ENCODE data around the gene TM7SF3. TPM values are rescaled to one million over a fixed set of nuclear protein-coding genes. Genes with fewer than 3 reads are reported as not detected.

TM7SF3 gene
- total RNA-seq, 1 donor from 2014 or later: 67.8 TPM

- no peaks in the 10 kb centered on the region for H3K4me1 Mint-ChIP-seq
Measured at GRCh38 chr12:26989873-26990272, 24.3 kb downstream of the TM7SF3 start.

GRCh38 chr12:26988703-26989102, 25.5 kb downstream of the TM7SF3 start:
- no peaks in the 10 kb centered on the region for H3K27me3 Mint-ChIP-seq (ENCODE audit: low read depth)
- peaks cover 5% of the 10 kb centered on the region for H3K9me3 Mint-ChIP-seq
- H3K27ac Mint-ChIP-seq: no peak overlapping the region
- TF ChIP-seq CTCF (IDR thresholded peaks at IDR 0.05; ENCODE audit: unreplicated experiment): no peak
- no peak overlapping the region for H3K4me3 Mint-ChIP-seq
- H3K4me1 Mint-ChIP-seq: no peaks in the 10 kb centered on the region
- DNase-seq (ENCODE audit: low spot score in 2 of 2, unreplicated experiment in 2 of 2): no peak
- H3K36me3 Mint-ChIP-seq: peaks cover 40% of the 10 kb centered on the region

More at GRCh38 chr12:26989873-26990272, 24.3 kb downstream of the TM7SF3 start:
- TF ChIP-seq CTCF (IDR thresholded peaks at IDR 0.05; ENCODE audit: unreplicated experiment): no peak
- DNase-seq (ENCODE audit: low spot score in 2 of 2, unreplicated experiment in 2 of 2): no peak
- Mint-ChIP-seq H3K9me3 (peaks cover 5% of the 10 kb centered on the region), H3K36me3 (peaks cover 36% of the 10 kb centered on the region), H3K27me3 (ENCODE audit: low read depth) (no peaks in the 10 kb centered on the region), H3K27ac (no peak overlapping the region), H3K4me3 (no peak overlapping the region)

GRCh38 chr12:26987634-26988424, 26.4 kb downstream of the TM7SF3 start:
- no peak for TF ChIP-seq CTCF (IDR thresholded peaks at IDR 0.05; ENCODE audit: unreplicated experiment)
- no peaks in the 10 kb centered on the region for H3K27me3 Mint-ChIP-seq (ENCODE audit: low read depth)
- peaks cover 36% of the 10 kb centered on the region for H3K36me3 Mint-ChIP-seq
- H3K4me1 Mint-ChIP-seq: no peaks in the 10 kb centered on the region
- H3K9me3 Mint-ChIP-seq: peaks cover 8% of the 10 kb centered on the region
- H3K27ac Mint-ChIP-seq: no peak overlapping the region
- no peak for DNase-seq (ENCODE audit: low spot score in 2 of 2, unreplicated experiment in 2 of 2)
- H3K4me3 Mint-ChIP-seq: no peak overlapping the region

GRCh38 chr12:26982866-26983265, 31.3 kb downstream of the TM7SF3 start:
- TF ChIP-seq CTCF (IDR thresholded peaks at IDR 0.05; ENCODE audit: unreplicated experiment): no peak
- peaks cover 42% of the 10 kb centered on the region for H3K36me3 Mint-ChIP-seq

GRCh38 chr12:26979733-26980132, 34.5 kb downstream of the TM7SF3 start:
- Mint-ChIP-seq H3K27me3 (ENCODE audit: low read depth) (no peaks in the 10 kb centered on the region), H3K27ac (no peak overlapping the region), H3K4me1 (no peaks in the 10 kb centered on the region), H3K9me3 (peaks cover 7% of the 10 kb centered on the region), H3K4me3 (no peak overlapping the region), H3K36me3 (peaks cover 37% of the 10 kb centered on the region)
- no peak for DNase-seq (ENCODE audit: low spot score in 2 of 2, unreplicated experiment in 2 of 2)
- TF ChIP-seq CTCF (IDR thresholded peaks at IDR 0.05; ENCODE audit: unreplicated experiment): no peak

More at GRCh38 chr12:26982866-26983265, 31.3 kb downstream of the TM7SF3 start:
- Mint-ChIP-seq H3K4me1 (no peaks in the 10 kb centered on the region), H3K27me3 (ENCODE audit: low read depth) (no peaks in the 10 kb centered on the region), H3K27ac (no peak overlapping the region), H3K4me3 (no peak overlapping the region), H3K9me3 (peaks cover 12% of the 10 kb centered on the region)
- no peak for DNase-seq (ENCODE audit: low spot score in 2 of 2, unreplicated experiment in 2 of 2)
